ENCODE measurements around the gene LRP1. TPM values are rescaled to one million over a fixed set of nuclear protein-coding genes. Genes with fewer than 3 reads are reported as not detected.
A peak's percentile ranks its signal among the peaks of the same experiment; 100 is the strongest.

The LRP1 gene
- total RNA-seq, 3 donors from 2014 or later (not counting 1 experiment from before 2014, with no cell fraction given) = 6.7 to 13.1 (median 9.5) TPM

- peak overlapping the region; percentile 63 for H3K4me3 Mint-ChIP-seq
- Histone ChIP-seq H3K27me3 (ENCODE audit: control insufficient read depth, insufficient read depth, low read length) (peaks cover 55% of the 10 kb centered on the region), H3K27ac (ENCODE audit: low read length) (no peak overlapping the region), H3K36me3 (ENCODE audit: control insufficient read depth, insufficient read depth, low read length) (no peaks in the 10 kb centered on the region), H3K9me3 (ENCODE audit: control insufficient read depth, insufficient read depth, low read length) (no peaks in the 10 kb centered on the region), H3K4me3 (ENCODE audit: low read length) (no peak overlapping the region), H3K4me1 (ENCODE audit: control insufficient read depth, insufficient read depth, low read length) (peaks cover 47% of the 10 kb centered on the region)
- H3K4me1 Mint-ChIP-seq = peaks cover 38 to 53% of the 10 kb centered on the region in 2 donors
- peak; percentile 60 for TF ChIP-seq CTCF (IDR thresholded peaks at IDR 0.05)
- no peaks in the 10 kb centered on the region for H3K36me3 Mint-ChIP-seq
- H3K9me3 Mint-ChIP-seq = no peaks in the 10 kb centered on the region
- WGBS (ENCODE audit: insufficient coverage) = 2% methylated on average over 14 of the region's 14 CpGs
- H3K27me3 Mint-ChIP-seq (ENCODE audit: low read depth in 2 of 2) = peaks cover 45 to 54% of the 10 kb centered on the region in 2 donors
- ATAC-seq (peak in 2 of 3 donors; percentile 39 to 46), DNase-seq (peak; percentile 55 to 86)
- intact Hi-C loops (cut with micrococcal nuclease) = loop anchor here (1.0 kb wide), 1 partner anchor 25 kb away; no protein-coding TSS in a partner anchor
- no peak overlapping the region for H3K27ac Mint-ChIP-seq
Observed at GRCh38 chr12:57214398-57214781, 86.1 kb downstream of the LRP1 start.

- H3K4me1 ChIP-seq (ENCODE audit: control insufficient read depth, insufficient read depth, low read length) = peaks cover 47% of the 10 kb centered on the region
- no peaks in the 10 kb centered on the region for H3K36me3 Mint-ChIP-seq
- H3K27me3 ChIP-seq (ENCODE audit: control insufficient read depth, insufficient read depth, low read length) = peaks cover 61% of the 10 kb centered on the region
- H3K27ac ChIP-seq (ENCODE audit: low read length) = no peak overlapping the region
- TF ChIP-seq CTCF (IDR thresholded peaks at IDR 0.05) = no peak
- WGBS (ENCODE audit: insufficient coverage) = 32% methylated on average over 11 of the region's 11 CpGs
- H3K9me3 Mint-ChIP-seq = no peaks in the 10 kb centered on the region
- H3K36me3 ChIP-seq (ENCODE audit: control insufficient read depth, insufficient read depth, low read length) = no peaks in the 10 kb centered on the region
- no peak overlapping the region for H3K4me3 Mint-ChIP-seq
- no peak overlapping the region for H3K4me3 ChIP-seq (ENCODE audit: low read length)
- ATAC-seq = no peak
- DNase-seq = peak in 1 of 2 donors; percentile 31
- peaks cover 38 to 59% of the 10 kb centered on the region in 2 donors for H3K4me1 Mint-ChIP-seq
- intact Hi-C loops (cut with micrococcal nuclease) = no loop called here
- H3K27me3 Mint-ChIP-seq (ENCODE audit: low read depth in 2 of 2) = peaks cover 52 to 60% of the 10 kb centered on the region in 2 donors
- no peaks in the 10 kb centered on the region for H3K9me3 ChIP-seq (ENCODE audit: control insufficient read depth, insufficient read depth, low read length)
- H3K27ac Mint-ChIP-seq = peak overlapping the region; percentile 41 to 87
Observed at GRCh38 chr12:57215065-57215464, 86.8 kb downstream of the LRP1 start.

- H3K36me3 ChIP-seq (ENCODE audit: control insufficient read depth, insufficient read depth, low read length) = no peaks in the 10 kb centered on the region
- ATAC-seq (peak; percentile 38 to 42 (median 39)), DNase-seq (peak in 1 of 2 donors; percentile 66)
- H3K4me3 ChIP-seq (ENCODE audit: low read length) = peak overlapping the region; percentile 19
- Mint-ChIP-seq H3K4me1 (peaks cover 38 to 62% of the 10 kb centered on the region in 2 donors), H3K4me3 (peak overlapping the region; percentile 59), H3K27me3 (ENCODE audit: low read depth in 2 of 2) (peaks cover 55 to 63% of the 10 kb centered on the region in 2 donors), H3K36me3 (no peaks in the 10 kb centered on the region), H3K9me3 (no peaks in the 10 kb centered on the region), H3K27ac (peak overlapping the region; percentile 41 to 87)
- no peak for TF ChIP-seq CTCF (IDR thresholded peaks at IDR 0.05)
- WGBS (ENCODE audit: insufficient coverage) = 12% methylated on average over 7 of the region's 7 CpGs
- no peak overlapping the region for H3K27ac ChIP-seq (ENCODE audit: low read length)
- H3K27me3 ChIP-seq (ENCODE audit: control insufficient read depth, insufficient read depth, low read length) = peaks cover 62% of the 10 kb centered on the region
- peaks cover 51% of the 10 kb centered on the region for H3K4me1 ChIP-seq (ENCODE audit: control insufficient read depth, insufficient read depth, low read length)
- no peaks in the 10 kb centered on the region for H3K9me3 ChIP-seq (ENCODE audit: control insufficient read depth, insufficient read depth, low read length)
- intact Hi-C loops (cut with micrococcal nuclease) = loop anchor here (1.0 kb wide), 1 partner anchor 10 kb away; no protein-coding TSS in a partner anchor
Observed at GRCh38 chr12:57215668-57216013, 87.4 kb downstream of the LRP1 start.
